ENCODE results near the gene TSPAN18. TPM values are rescaled to one million over a fixed set of nuclear protein-coding genes. Genes with fewer than 3 reads are reported as not detected.

Gene TSPAN18
- total RNA-seq, 1 experiment from 2014 or later: 21.3 TPM

DNA sequence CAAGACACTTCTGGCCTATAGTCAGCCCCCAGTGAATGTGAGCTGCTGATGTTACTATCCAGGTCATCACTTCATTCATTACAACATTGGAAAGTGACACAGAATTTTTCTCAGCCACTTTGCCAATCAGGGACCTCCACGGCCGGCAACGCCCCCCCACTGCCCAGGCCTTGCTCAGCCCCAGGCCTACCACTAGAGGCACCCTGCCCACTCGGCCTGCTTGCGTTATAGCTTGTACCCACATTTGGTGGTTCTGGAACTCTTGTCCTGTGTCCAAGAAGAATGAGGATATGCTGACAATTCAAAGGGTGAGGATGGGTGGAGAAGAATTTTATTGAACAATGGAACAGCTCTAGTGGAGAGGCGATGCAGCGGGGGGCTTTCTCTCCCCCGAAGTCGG, 96.2 kb downstream of the TSPAN18 start:
- Histone ChIP-seq H3K27me3 (ENCODE audit: control insufficient read depth, insufficient read depth, low read length) (no peaks in the 10 kb centered on the region), H3K4me3 (ENCODE audit: low read depth in 2 of 2, low read length in 2 of 2) (no peak overlapping the region), H3K36me3 (ENCODE audit: control insufficient read depth, insufficient read depth, low read length) (no peaks in the 10 kb centered on the region), H3K9me3 (ENCODE audit: control insufficient read depth, insufficient read depth, low read depth, low read length) (no peaks in the 10 kb centered on the region), H3K27ac (ENCODE audit: low read length) (no peak overlapping the region), H3K4me1 (ENCODE audit: control insufficient read depth, insufficient read depth, low read length) (no peaks in the 10 kb centered on the region)
- ChIA-PET POLR2A (no interaction called here), CTCF (no interaction called here)
- intact Hi-C loops (cut with micrococcal nuclease; ENCODE audit: unreplicated experiment) (no loop called here), in situ Hi-C loops (cut with HindIII; ENCODE audit: low pct_unique_long_range_greater_than_20kb, low sequenced_read_pairs) (no loop called here)
- ATAC-seq: 0 out of 2 replicates have a peak, but pooled peaks have one; percentile 39
- DNase-seq (ENCODE audit: low read depth, low spot score): no peak
- TF ChIP-seq, protein P1, sequence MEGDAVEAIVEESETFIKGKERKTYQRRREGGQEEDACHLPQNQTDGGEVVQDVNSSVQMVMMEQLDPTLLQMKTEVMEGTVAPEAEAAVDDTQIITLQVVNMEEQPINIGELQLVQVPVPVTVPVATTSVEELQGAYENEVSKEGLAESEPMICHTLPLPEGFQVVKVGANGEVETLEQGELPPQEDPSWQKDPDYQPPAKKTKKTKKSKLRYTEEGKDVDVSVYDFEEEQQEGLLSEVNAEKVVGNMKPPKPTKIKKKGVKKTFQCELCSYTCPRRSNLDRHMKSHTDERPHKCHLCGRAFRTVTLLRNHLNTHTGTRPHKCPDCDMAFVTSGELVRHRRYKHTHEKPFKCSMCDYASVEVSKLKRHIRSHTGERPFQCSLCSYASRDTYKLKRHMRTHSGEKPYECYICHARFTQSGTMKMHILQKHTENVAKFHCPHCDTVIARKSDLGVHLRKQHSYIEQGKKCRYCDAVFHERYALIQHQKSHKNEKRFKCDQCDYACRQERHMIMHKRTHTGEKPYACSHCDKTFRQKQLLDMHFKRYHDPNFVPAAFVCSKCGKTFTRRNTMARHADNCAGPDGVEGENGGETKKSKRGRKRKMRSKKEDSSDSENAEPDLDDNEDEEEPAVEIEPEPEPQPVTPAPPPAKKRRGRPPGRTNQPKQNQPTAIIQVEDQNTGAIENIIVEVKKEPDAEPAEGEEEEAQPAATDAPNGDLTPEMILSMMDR (IDR thresholded peaks at IDR 0.05): no peak; the same call in 1 of the 2 replicates
- TF ChIP-seq TCF7L2 (IDR thresholded peaks at IDR 0.05; ENCODE audit: low read depth, low read length) (no peak), SIN3A (IDR thresholded peaks at IDR 0.05; ENCODE audit: borderline replicate concordance, insufficient read depth, low read depth, low read length) (no peak), POLR2AphosphoS5 (IDR thresholded peaks at IDR 0.05; ENCODE audit: low read depth, low read length) (no peak)
- TF ChIP-seq, protein P2, sequence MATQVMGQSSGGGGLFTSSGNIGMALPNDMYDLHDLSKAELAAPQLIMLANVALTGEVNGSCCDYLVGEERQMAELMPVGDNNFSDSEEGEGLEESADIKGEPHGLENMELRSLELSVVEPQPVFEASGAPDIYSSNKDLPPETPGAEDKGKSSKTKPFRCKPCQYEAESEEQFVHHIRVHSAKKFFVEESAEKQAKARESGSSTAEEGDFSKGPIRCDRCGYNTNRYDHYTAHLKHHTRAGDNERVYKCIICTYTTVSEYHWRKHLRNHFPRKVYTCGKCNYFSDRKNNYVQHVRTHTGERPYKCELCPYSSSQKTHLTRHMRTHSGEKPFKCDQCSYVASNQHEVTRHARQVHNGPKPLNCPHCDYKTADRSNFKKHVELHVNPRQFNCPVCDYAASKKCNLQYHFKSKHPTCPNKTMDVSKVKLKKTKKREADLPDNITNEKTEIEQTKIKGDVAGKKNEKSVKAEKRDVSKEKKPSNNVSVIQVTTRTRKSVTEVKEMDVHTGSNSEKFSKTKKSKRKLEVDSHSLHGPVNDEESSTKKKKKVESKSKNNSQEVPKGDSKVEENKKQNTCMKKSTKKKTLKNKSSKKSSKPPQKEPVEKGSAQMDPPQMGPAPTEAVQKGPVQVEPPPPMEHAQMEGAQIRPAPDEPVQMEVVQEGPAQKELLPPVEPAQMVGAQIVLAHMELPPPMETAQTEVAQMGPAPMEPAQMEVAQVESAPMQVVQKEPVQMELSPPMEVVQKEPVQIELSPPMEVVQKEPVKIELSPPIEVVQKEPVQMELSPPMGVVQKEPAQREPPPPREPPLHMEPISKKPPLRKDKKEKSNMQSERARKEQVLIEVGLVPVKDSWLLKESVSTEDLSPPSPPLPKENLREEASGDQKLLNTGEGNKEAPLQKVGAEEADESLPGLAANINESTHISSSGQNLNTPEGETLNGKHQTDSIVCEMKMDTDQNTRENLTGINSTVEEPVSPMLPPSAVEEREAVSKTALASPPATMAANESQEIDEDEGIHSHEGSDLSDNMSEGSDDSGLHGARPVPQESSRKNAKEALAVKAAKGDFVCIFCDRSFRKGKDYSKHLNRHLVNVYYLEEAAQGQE (IDR thresholded peaks at IDR 0.05; ENCODE audit: insufficient read depth in 1 of 2, low read depth in 2 of 2, low read length in 1 of 2): no peak
- BruUV-seq (replicated peaks): no TSS peak

DNA sequence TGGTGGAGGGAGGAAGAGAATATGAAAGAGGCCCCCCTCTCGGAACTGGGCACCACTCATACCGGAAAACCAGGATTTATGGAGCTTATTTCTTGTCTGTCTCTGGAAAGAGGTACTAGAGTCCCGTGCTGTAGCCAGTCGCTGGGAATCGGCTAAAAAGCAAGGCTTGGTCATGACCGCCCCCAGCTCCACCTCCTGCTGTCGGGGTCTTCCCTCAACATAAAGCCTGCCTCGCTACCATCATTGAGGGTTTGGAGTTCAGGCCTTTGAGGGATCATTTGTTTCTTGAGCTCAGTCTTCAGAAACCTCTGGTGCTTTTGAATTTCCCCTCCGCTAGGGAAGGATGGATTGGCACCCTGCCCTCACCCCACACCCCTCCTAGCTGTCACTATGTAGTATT, 97.1 kb downstream of the TSPAN18 start:
- no TSS peak for BruUV-seq (replicated peaks)
- intact Hi-C loops (cut with micrococcal nuclease; ENCODE audit: unreplicated experiment) (no loop called here), in situ Hi-C loops (cut with HindIII; ENCODE audit: low pct_unique_long_range_greater_than_20kb, low sequenced_read_pairs) (no loop called here)
- H3K4me3 ChIP-seq (ENCODE audit: low read depth in 2 of 2, low read length in 2 of 2): no peak overlapping the region
- H3K27ac ChIP-seq (ENCODE audit: low read length): no peak overlapping the region
- CTCF ChIA-PET: no interaction called here
- ATAC-seq: no peak
- DNase-seq (ENCODE audit: low read depth, low spot score): no peak
- no peaks in the 10 kb centered on the region for H3K4me1 ChIP-seq (ENCODE audit: control insufficient read depth, insufficient read depth, low read length)
- H3K36me3 ChIP-seq (ENCODE audit: control insufficient read depth, insufficient read depth, low read length): no peaks in the 10 kb centered on the region
- POLR2A ChIA-PET: no interaction called here
- H3K27me3 ChIP-seq (ENCODE audit: control insufficient read depth, insufficient read depth, low read length): no peaks in the 10 kb centered on the region
- no peak for TF ChIP-seq POLR2AphosphoS5 (IDR thresholded peaks at IDR 0.05; ENCODE audit: low read depth, low read length)
- TF ChIP-seq, protein P2 (IDR thresholded peaks at IDR 0.05; ENCODE audit: insufficient read depth in 1 of 2, low read depth in 2 of 2, low read length in 1 of 2): no peak
- TF ChIP-seq SIN3A (IDR thresholded peaks at IDR 0.05; ENCODE audit: borderline replicate concordance, insufficient read depth, low read depth, low read length): no peak
- TF ChIP-seq, protein P1 (IDR thresholded peaks at IDR 0.05): no peak
- no peak for TF ChIP-seq TCF7L2 (IDR thresholded peaks at IDR 0.05; ENCODE audit: low read depth, low read length)
- no peaks in the 10 kb centered on the region for H3K9me3 ChIP-seq (ENCODE audit: control insufficient read depth, insufficient read depth, low read depth, low read length)

Measured in Panc1 (cell line).